ENCODE data around the gene VIPR1. TPM values are rescaled to one million over a fixed set of nuclear protein-coding genes. Genes with fewer than 3 reads are reported as not detected.

VIPR1 gene
- total and polyA plus RNA-seq, 2 donors (not counting 1 experiment from before 2014, with no cell fraction given) = 0.11 TPM; not detected in 1

- no peaks in the 10 kb centered on the region for H4K20me1 ChIP-seq (ENCODE audit: control insufficient read depth, extremely low read depth, insufficient read depth, low read length)
- TF ChIP-seq, protein P1, sequence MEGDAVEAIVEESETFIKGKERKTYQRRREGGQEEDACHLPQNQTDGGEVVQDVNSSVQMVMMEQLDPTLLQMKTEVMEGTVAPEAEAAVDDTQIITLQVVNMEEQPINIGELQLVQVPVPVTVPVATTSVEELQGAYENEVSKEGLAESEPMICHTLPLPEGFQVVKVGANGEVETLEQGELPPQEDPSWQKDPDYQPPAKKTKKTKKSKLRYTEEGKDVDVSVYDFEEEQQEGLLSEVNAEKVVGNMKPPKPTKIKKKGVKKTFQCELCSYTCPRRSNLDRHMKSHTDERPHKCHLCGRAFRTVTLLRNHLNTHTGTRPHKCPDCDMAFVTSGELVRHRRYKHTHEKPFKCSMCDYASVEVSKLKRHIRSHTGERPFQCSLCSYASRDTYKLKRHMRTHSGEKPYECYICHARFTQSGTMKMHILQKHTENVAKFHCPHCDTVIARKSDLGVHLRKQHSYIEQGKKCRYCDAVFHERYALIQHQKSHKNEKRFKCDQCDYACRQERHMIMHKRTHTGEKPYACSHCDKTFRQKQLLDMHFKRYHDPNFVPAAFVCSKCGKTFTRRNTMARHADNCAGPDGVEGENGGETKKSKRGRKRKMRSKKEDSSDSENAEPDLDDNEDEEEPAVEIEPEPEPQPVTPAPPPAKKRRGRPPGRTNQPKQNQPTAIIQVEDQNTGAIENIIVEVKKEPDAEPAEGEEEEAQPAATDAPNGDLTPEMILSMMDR (conservative IDR thresholded peaks at IDR 0.05 in 1 of 2, IDR thresholded peaks at IDR 0.05 in 1 of 2; ENCODE audit: low read depth in 1 of 2, low read length in 2 of 2) = no peak
- TF ChIP-seq EZH2 (IDR thresholded peaks at IDR 0.05; ENCODE audit: low read length, missing control alignments) = no peak
- H3K4me2 ChIP-seq (ENCODE audit: extremely low read depth, insufficient read depth, low read length) = peak overlapping the region; percentile 59
- H2AFZ ChIP-seq (ENCODE audit: low read length) = peak overlapping the region; percentile 30
- no peak for DNase-seq (ENCODE audit: low read depth in 2 of 2)
- H3K79me2 ChIP-seq (ENCODE audit: control insufficient read depth, insufficient read depth, low read length) = peaks cover 28% of the 10 kb centered on the region
- no peaks in the 10 kb centered on the region for H3K9me3 ChIP-seq (ENCODE audit: control insufficient read depth, insufficient read depth, low read depth, low read length)
- no peaks in the 10 kb centered on the region for H3K36me3 ChIP-seq (ENCODE audit: control insufficient read depth, insufficient read depth, low read length)
- H3K4me1 ChIP-seq (ENCODE audit: control insufficient read depth, extremely low read depth, insufficient read depth, low read length) = peaks cover 7% of the 10 kb centered on the region
- H3K27me3 ChIP-seq (ENCODE audit: control insufficient read depth, insufficient read depth, low read length) = no peaks in the 10 kb centered on the region
- H3K4me3 ChIP-seq (replicated peaks in 1 of 4; ENCODE audit: control extremely low read depth in 1 of 4, insufficient read depth in 1 of 4, low read depth in 3 of 4, low read length in 4 of 4) = peak overlapping the region; percentile 88 to 92 (median 91)
- H3K9ac ChIP-seq (ENCODE audit: insufficient read depth, low read length) = peak overlapping the region; percentile 92
- peak overlapping the region; percentile 92 for H3K27ac ChIP-seq (ENCODE audit: insufficient read depth, low read length)
Observed at GRCh38 chr3:42581400-42581708, 78.9 kb downstream of the VIPR1 start.

DNA sequence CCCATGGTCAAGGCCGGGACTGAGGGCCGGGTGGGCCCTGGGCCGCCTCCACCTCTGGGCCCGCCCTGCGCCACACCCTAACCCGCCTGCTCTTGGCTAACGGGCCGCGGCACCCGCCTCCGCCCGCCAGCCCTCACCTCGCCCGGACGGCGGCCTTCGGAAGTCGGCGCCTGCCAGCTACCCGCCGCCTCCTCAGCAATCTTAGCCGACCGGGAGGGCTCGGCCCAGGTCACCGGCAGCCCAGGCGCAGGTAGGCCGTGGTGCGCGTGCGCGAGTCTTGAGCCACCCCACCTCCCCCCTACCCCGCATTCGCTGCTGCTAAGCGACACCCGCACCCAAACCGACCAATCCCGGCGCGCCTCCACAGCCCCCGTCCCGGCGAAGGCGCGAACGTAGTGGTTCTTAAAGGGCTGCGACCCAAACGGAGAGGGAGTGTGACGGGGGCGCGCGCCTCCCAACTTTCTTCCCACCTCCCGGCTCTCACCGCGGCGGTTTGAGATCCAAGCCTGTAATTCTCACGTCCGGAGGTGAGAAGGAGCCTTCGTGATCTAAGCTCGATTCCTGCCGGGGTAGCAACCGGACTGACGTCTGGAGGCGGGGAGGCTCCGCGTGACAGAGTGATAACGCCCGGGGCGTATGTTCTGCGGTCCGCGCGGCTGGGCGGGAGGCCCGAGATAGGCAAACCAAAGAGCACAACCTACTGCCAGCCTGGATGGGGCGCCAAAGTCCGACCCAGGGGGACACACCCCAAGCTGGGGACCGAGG is 79.4 kb downstream of the VIPR1 start, which contains the start of gene SEC22C:
Gene SEC22C, minus strand, starts transcription at position 259 of the 765 bp plus-strand sequence. CDS start 12,921 bp downstream, outside the sequence.
- peak within 1 kb of the TSS; percentile 92 for H3K27ac ChIP-seq (ENCODE audit: insufficient read depth, low read length)
- TF ChIP-seq, protein P1 (conservative IDR thresholded peaks at IDR 0.05 in 1 of 2, IDR thresholded peaks at IDR 0.05 in 1 of 2; ENCODE audit: low read depth in 1 of 2, low read length in 2 of 2) = peak in 1 of 2 donors; percentile 27
- TF ChIP-seq EZH2 (IDR thresholded peaks at IDR 0.05; ENCODE audit: low read length, missing control alignments) = no peak
- H3K4me3 ChIP-seq (replicated peaks in 1 of 4; ENCODE audit: control extremely low read depth in 1 of 4, insufficient read depth in 1 of 4, low read depth in 3 of 4, low read length in 4 of 4) = peak within 1 kb of the TSS; percentile 88 to 92 (median 91)
- no peaks in the 10 kb centered on the region for H3K36me3 ChIP-seq (ENCODE audit: control insufficient read depth, insufficient read depth, low read length)
- DNase-seq (ENCODE audit: low read depth in 2 of 2) = peak; percentile 88 to 89
- peaks cover 7% of the 10 kb centered on the region for H3K4me1 ChIP-seq (ENCODE audit: control insufficient read depth, extremely low read depth, insufficient read depth, low read length)
- peaks cover 28% of the 10 kb centered on the region for H3K79me2 ChIP-seq (ENCODE audit: control insufficient read depth, insufficient read depth, low read length)
- no peaks in the 10 kb centered on the region for H4K20me1 ChIP-seq (ENCODE audit: control insufficient read depth, extremely low read depth, insufficient read depth, low read length)
- peak within 1 kb of the TSS; percentile 92 for H3K9ac ChIP-seq (ENCODE audit: insufficient read depth, low read length)
- no peaks in the 10 kb centered on the region for H3K9me3 ChIP-seq (ENCODE audit: control insufficient read depth, insufficient read depth, low read depth, low read length)
- H3K27me3 ChIP-seq (ENCODE audit: control insufficient read depth, insufficient read depth, low read length) = no peaks in the 10 kb centered on the region
- H3K4me2 ChIP-seq (ENCODE audit: extremely low read depth, insufficient read depth, low read length) = peak within 1 kb of the TSS; percentile 84
- H2AFZ ChIP-seq (ENCODE audit: low read length) = peak within 1 kb of the TSS; percentile 90

GRCh38 chr3:42582474-42583070 is 80.1 kb downstream of the VIPR1 start:
- Histone ChIP-seq H2AFZ (ENCODE audit: low read length) (peak overlapping the region; percentile 90), H3K9me3 (ENCODE audit: control insufficient read depth, insufficient read depth, low read depth, low read length) (no peaks in the 10 kb centered on the region), H3K79me2 (ENCODE audit: control insufficient read depth, insufficient read depth, low read length) (peaks cover 23% of the 10 kb centered on the region), H3K9ac (ENCODE audit: insufficient read depth, low read length) (peak overlapping the region; percentile 92), H3K27me3 (ENCODE audit: control insufficient read depth, insufficient read depth, low read length) (no peaks in the 10 kb centered on the region), H4K20me1 (ENCODE audit: control insufficient read depth, extremely low read depth, insufficient read depth, low read length) (no peaks in the 10 kb centered on the region), H3K27ac (ENCODE audit: insufficient read depth, low read length) (peak overlapping the region; percentile 92), H3K36me3 (ENCODE audit: control insufficient read depth, insufficient read depth, low read length) (no peaks in the 10 kb centered on the region), H3K4me1 (ENCODE audit: control insufficient read depth, extremely low read depth, insufficient read depth, low read length) (peaks cover 7% of the 10 kb centered on the region), H3K4me3 (replicated peaks in 1 of 4; ENCODE audit: control extremely low read depth in 1 of 4, insufficient read depth in 1 of 4, low read depth in 3 of 4, low read length in 4 of 4) (peak overlapping the region; percentile 88 to 92 (median 91)), H3K4me2 (ENCODE audit: extremely low read depth, insufficient read depth, low read length) (peak overlapping the region; percentile 84)
- DNase-seq (ENCODE audit: low read depth in 2 of 2) = no peak
- TF ChIP-seq EZH2 (IDR thresholded peaks at IDR 0.05; ENCODE audit: low read length, missing control alignments) = no peak
- TF ChIP-seq, protein P1 (conservative IDR thresholded peaks at IDR 0.05 in 1 of 2, IDR thresholded peaks at IDR 0.05 in 1 of 2; ENCODE audit: low read depth in 1 of 2, low read length in 2 of 2) = no peak
